ENCODE results near the gene CAPN5.
"Not testable (repeated sequence)": the region's sequence is repeated elsewhere in the genome, so short reads cannot be mapped to it uniquely, and the experiment has no call there.

The CAPN5 gene

DNA sequence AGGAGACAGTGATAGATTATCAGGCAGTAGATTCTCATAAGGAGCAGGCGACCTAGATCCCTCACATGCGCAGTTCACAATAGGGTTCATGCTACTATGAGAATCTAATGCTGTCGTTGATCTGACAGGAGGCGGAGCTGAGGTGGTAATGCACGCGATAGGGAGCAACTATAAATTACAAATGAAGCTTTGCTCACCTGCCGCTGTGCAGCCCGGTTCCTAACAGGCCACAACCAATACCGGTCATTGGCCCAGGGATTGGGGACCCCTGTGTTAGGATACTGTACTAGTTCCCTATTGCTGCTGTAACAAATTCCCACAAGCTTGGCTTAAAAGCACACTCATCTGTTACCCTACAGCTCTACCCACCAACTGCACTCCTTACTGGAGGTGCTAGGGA, 21.9 kb upstream of the CAPN5 start:
- Mint-ChIP-seq H3K9me3 (peaks cover 5% of the 10 kb centered on the region), H3K4me3 (no peak overlapping the region)

GRCh38 chr11:77046060-77046501, 20.7 kb upstream of the CAPN5 start:
- peaks cover 47% of the 10 kb centered on the region for H3K27me3 Mint-ChIP-seq (ENCODE audit: low read depth)
- peaks cover 5% of the 10 kb centered on the region for H3K9me3 Mint-ChIP-seq
- peaks cover 4% of the 10 kb centered on the region for H3K4me1 Mint-ChIP-seq
- H3K36me3 Mint-ChIP-seq (ENCODE audit: low read depth), result no peaks in the 10 kb centered on the region
- TF ChIP-seq CTCF (IDR thresholded peaks at IDR 0.05; ENCODE audit: unreplicated experiment in 3 of 3), result peak; percentile 69 to 80 (median 71)
- no peak overlapping the region for H3K27ac Mint-ChIP-seq
- peak overlapping the region; percentile 1 to 59 (median 12) for H3K4me3 Mint-ChIP-seq

More for the DNA sequence above, 21.9 kb upstream of the CAPN5 start:
- Mint-ChIP-seq H3K4me1 (peaks cover 4% of the 10 kb centered on the region), H3K27me3 (ENCODE audit: low read depth) (peaks cover 54% of the 10 kb centered on the region), H3K36me3 (ENCODE audit: low read depth) (no peaks in the 10 kb centered on the region), H3K27ac (no peak overlapping the region)
- no peak for TF ChIP-seq CTCF (IDR thresholded peaks at IDR 0.05; ENCODE audit: unreplicated experiment in 3 of 3)

- H3K4me1 Mint-ChIP-seq, result peaks cover 4% of the 10 kb centered on the region
- peak; percentile 62 to 74 (median 72) for TF ChIP-seq CTCF (IDR thresholded peaks at IDR 0.05; ENCODE audit: unreplicated experiment in 3 of 3)
- peak overlapping the region; percentile 54 to 75 (median 64) for H3K4me3 Mint-ChIP-seq
- H3K27ac Mint-ChIP-seq, result no peak overlapping the region
- peaks cover 37% of the 10 kb centered on the region for H3K27me3 Mint-ChIP-seq (ENCODE audit: low read depth)
- peaks cover 5% of the 10 kb centered on the region for H3K9me3 Mint-ChIP-seq
- no peaks in the 10 kb centered on the region for H3K36me3 Mint-ChIP-seq (ENCODE audit: low read depth)
Observed at GRCh38 chr11:77047007-77047927, 19.5 kb upstream of the CAPN5 start.

DNA sequence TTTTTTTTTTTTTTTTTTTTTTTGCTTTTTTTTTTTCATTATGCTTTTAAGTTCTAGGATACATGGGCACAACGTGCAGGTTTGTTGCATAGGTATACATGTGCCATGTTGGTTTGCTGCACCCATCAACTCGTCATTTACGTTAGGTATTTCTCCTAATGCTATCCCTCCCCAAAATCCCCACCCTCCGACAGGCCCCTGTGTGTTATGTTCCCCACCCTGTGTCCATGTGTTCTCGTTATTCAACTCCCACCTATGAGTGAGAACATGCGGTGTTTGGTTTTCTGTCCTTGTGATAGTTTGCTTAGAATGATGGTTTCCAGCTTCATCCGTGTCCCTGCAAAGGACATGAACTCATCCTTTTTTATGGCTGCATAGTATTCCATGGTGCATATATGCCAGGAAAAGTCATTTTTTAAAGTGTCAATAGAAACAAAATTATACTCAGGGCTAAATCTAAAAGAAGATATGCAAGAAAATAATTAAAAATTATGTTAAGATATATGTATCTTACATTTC, 18.8 kb upstream of the CAPN5 start:
- H3K27ac Mint-ChIP-seq; H3K4me1 Mint-ChIP-seq; H3K9me3 Mint-ChIP-seq; H3K36me3 Mint-ChIP-seq (ENCODE audit: low read depth); H3K4me3 Mint-ChIP-seq: not testable (repeated sequence)
- H3K27me3 Mint-ChIP-seq (ENCODE audit: low read depth), result peaks cover 34% of the 10 kb centered on the region

- peaks cover 6% of the 10 kb centered on the region for H3K9me3 Mint-ChIP-seq
- H3K27ac Mint-ChIP-seq, result no peak overlapping the region
- TF ChIP-seq CTCF (IDR thresholded peaks at IDR 0.05; ENCODE audit: unreplicated experiment in 3 of 3), result no peak
- H3K27me3 Mint-ChIP-seq (ENCODE audit: low read depth), result peaks cover 30% of the 10 kb centered on the region
- H3K36me3 Mint-ChIP-seq (ENCODE audit: low read depth), result no peaks in the 10 kb centered on the region
- no peak overlapping the region for H3K4me3 Mint-ChIP-seq
- peaks cover 4% of the 10 kb centered on the region for H3K4me1 Mint-ChIP-seq
Observed at GRCh38 chr11:77049026-77049425, 17.7 kb upstream of the CAPN5 start.

DNA sequence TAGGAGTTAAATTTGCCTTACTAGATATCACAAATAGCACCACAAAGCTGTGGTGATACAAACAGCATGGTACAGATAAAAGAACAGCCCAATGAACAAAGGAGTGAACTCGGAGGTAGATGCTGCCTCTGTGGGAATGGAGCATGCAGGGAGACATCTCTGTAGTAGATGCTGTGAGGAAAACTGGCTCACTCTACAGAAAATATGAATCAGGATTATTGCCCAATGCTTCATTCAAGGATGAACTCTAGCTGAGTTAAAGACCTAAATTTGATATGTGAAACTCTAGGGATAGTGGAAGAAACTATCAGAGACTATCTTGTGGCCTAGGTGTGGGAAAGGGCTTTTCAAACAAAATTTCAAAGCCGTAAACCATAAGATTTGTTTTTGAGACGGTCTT, 15.3 kb upstream of the CAPN5 start:
- H3K27ac Mint-ChIP-seq, result no peak overlapping the region
- no peak for TF ChIP-seq CTCF (IDR thresholded peaks at IDR 0.05; ENCODE audit: unreplicated experiment in 3 of 3)
- H3K27me3 Mint-ChIP-seq (ENCODE audit: low read depth), result peaks cover 5% of the 10 kb centered on the region
- no peaks in the 10 kb centered on the region for H3K36me3 Mint-ChIP-seq (ENCODE audit: low read depth)
- H3K9me3 Mint-ChIP-seq, result peaks cover 12% of the 10 kb centered on the region
- H3K4me3 Mint-ChIP-seq, result no peak overlapping the region
- H3K4me1 Mint-ChIP-seq, result no peaks in the 10 kb centered on the region
